Ecto neural progenitor cell (in vitro differentiated cells): ENCODE data around the gene SRCAP.

Experiments used
- DNase-seq: peaks from one replicate; pipeline ENCODE4 v3.0.0-alpha.2; 2018; ENCODE audit warnings: low spot score

Gene SRCAP

GRCh38 chr16:30775392-30776188 lies 76.6 kb downstream of the SRCAP start:
- DNase-seq, result peak; percentile 91

- DNase-seq, result no peak
These were observed 78.8 kb downstream of the SRCAP start for GRCh38 chr16:30777591-30778297.

GRCh38 chr16:30778549-30779244 lies 79.7 kb downstream of the SRCAP start:
- peak; percentile 71 for DNase-seq

- DNase-seq, result no peak
These were observed 80.6 kb downstream of the SRCAP start for GRCh38 chr16:30779596-30779995.

GRCh38 chr16:30780021-30780420 lies 81.0 kb downstream of the SRCAP start:
- DNase-seq, result no peak

- DNase-seq, result no peak
These were observed 81.6 kb downstream of the SRCAP start for GRCh38 chr16:30780549-30780948.

GRCh38 chr16:30782486-30783279 lies 83.7 kb downstream of the SRCAP start:
- DNase-seq, result no peak

- DNase-seq, result no peak
These were observed 84.5 kb downstream of the SRCAP start for GRCh38 chr16:30783280-30784109.

- no peak for DNase-seq
These were observed 85.2 kb downstream of the SRCAP start for GRCh38 chr16:30784215-30784614.

GRCh38 chr16:30785126-30786106 lies 86.4 kb downstream of the SRCAP start:
- no peak for DNase-seq

GRCh38 chr16:30786115-30786935 lies 87.4 kb downstream of the SRCAP start:
- DNase-seq, result peak; percentile 70

- peak; percentile 86 for DNase-seq
These were observed 88.1 kb downstream of the SRCAP start, which contains the start of gene ZNF629 for GRCh38 chr16:30786936-30787612. ZNF629 (minus strand) TSS chr16:30787205; CDS start chr16:30784482, 2,723 bp downstream.

- DNase-seq, result no peak
These were observed 88.8 kb downstream of the SRCAP start for GRCh38 chr16:30787613-30788378.
